H1 (cell line): ENCODE results near the gene DGKI. TPM values are rescaled to one million over a fixed set of nuclear protein-coding genes. Genes with fewer than 3 reads are reported as not detected.

ENCODE experiments used
- CTCF ChIA-PET: fragments of 300-600 bp; sonication (Branson Sonifier 250); formaldehyde crosslinking; loops from one replicate; lab custom pipeline; 2021; ENCODE audit not compliant: partially characterized antibody; lab: Charles Lee
- POLR2A ChIA-PET: fragments of 300-600 bp; sonication (Branson Sonifier 250); formaldehyde crosslinking; loops from one replicate; lab custom pipeline; 2021; ENCODE audit warnings: inconsistent platforms; ENCODE audit not compliant: partially characterized antibody; lab: Charles Lee
- DNase-seq, 2 experiments: peaks; one replicate each; pipeline versions ENCODE4 v3.0.0 to v3.0.0-alpha.2; 2010 to 2022; ENCODE audit warnings: low spot score in 2 of 2, low read depth in 1 of 2, mixed read lengths in 1 of 2
- FAIRE-seq: peaks from 2 replicates; lab custom pipeline; 2011; peaks lifted over from hg19 to GRCh38; lab: Jason Lieb, UNC
- H2AFZ ChIP-seq: 2 replicates; pipeline ENCODE4 v1.8.1; 2012; ENCODE audit warnings: low read length, inconsistent platforms
- H2AK5ac ChIP-seq: 2 replicates; pipeline ENCODE4 v1.6.1; 2013; ENCODE audit warnings: low read depth, low read length
- H2BK120ac ChIP-seq: replicated peaks from 2 replicates; pipeline ENCODE3; 2013; ENCODE audit warnings: low read depth, low read length, inconsistent platforms
- H2BK12ac ChIP-seq: 2 replicates; pipeline ENCODE4 v1.6.1; 2013; ENCODE audit warnings: low read depth, low read length
- H2BK15ac ChIP-seq: 2 replicates; pipeline ENCODE4 v1.6.1; 2013; ENCODE audit warnings: low read length
- H2BK20ac ChIP-seq: 2 replicates; pipeline ENCODE4 v1.6.1; 2013; ENCODE audit warnings: low read length
- H2BK5ac ChIP-seq: 2 replicates; pipeline ENCODE4 v1.6.1; 2013; ENCODE audit warnings: low read depth, low read length
- H3K14ac ChIP-seq: 2 replicates; pipeline ENCODE4 v1.6.1; 2013; ENCODE audit warnings: inconsistent platforms; ENCODE audit not compliant: insufficient read length
- H3K18ac ChIP-seq: 2 replicates; pipeline ENCODE4 v1.6.1; 2013; ENCODE audit warnings: low read length; ENCODE audit errors: extremely low read depth
- H3K23ac ChIP-seq: 2 replicates; pipeline ENCODE4 v1.6.1; 2013; ENCODE audit warnings: inconsistent platforms; ENCODE audit not compliant: insufficient read length
- H3K23me2 ChIP-seq: 2 replicates; pipeline ENCODE4 v1.6.1; 2013; ENCODE audit warnings: low read depth, low read length
- H3K27ac ChIP-seq: 2 replicates; pipeline ENCODE4 v1.6.1; 2011; ENCODE audit warnings: low read depth, low read length, inconsistent platforms
- H3K27me3 ChIP-seq, 4 experiments: replicated peaks in 1 of 4; 1 replicate in 1 of 4; 2 replicates in 3 of 4; pipeline versions ENCODE4 v1.6.1 to v1.8.1; 2011 to 2013; ENCODE audit warnings: low read length in 3 of 4, mild to moderate bottlenecking in 3 of 4, inconsistent platforms in 2 of 4, mixed read lengths in 2 of 4, moderate library complexity in 1 of 4; ENCODE audit not compliant: control insufficient read depth in 3 of 4, insufficient read depth in 3 of 4; ENCODE audit errors: extremely low read depth in 1 of 4
- H3K36me3 ChIP-seq, 4 experiments: 2 replicates each; pipeline versions ENCODE4 v1.6.1 to v1.8.1; 2011 to 2013; ENCODE audit warnings: mild to moderate bottlenecking in 4 of 4, low read length in 3 of 4, moderate library complexity in 2 of 4, control low read depth in 1 of 4, inconsistent platforms in 1 of 4; ENCODE audit not compliant: insufficient read depth in 4 of 4, control insufficient read depth in 2 of 4
- H3K4ac ChIP-seq: replicated peaks from 2 replicates; pipeline ENCODE3; 2013; ENCODE audit warnings: low read length, low read depth, mixed read lengths, inconsistent platforms; ENCODE audit not compliant: insufficient read length
- H3K4me1 ChIP-seq, 4 experiments: replicated peaks in 1 of 4; 1 replicate in 1 of 4; 2 replicates in 3 of 4; pipeline versions ENCODE4 v1.6.1 to v1.8.1; 2011 to 2013; ENCODE audit warnings: low read length in 3 of 4, inconsistent platforms in 2 of 4, mixed read lengths in 1 of 4; ENCODE audit not compliant: insufficient read depth in 4 of 4, control insufficient read depth in 3 of 4
- H3K4me2 ChIP-seq, 2 experiments: 2 replicates each; pipeline versions ENCODE4 v1.6.1 to v1.8.1; 2011 to 2013; ENCODE audit warnings: low read depth in 2 of 2, low read length in 2 of 2, control low read depth in 1 of 2, inconsistent platforms in 1 of 2, mild to moderate bottlenecking in 1 of 2; ENCODE audit not compliant: insufficient read depth in 1 of 2
- H3K4me3 ChIP-seq, 4 experiments: fragments of 200-600, 300-600 bp in 1 of 4; sonication (generic), shearing (Covaris generic), sonication (Bioruptor Twin) in 1 of 4; 2 replicates each; pipeline versions ENCODE4 v1.5.1 to v1.8.1; 2011 to 2016; ENCODE audit warnings: low read length in 4 of 4, low read depth in 3 of 4, control low read depth in 2 of 4, inconsistent platforms in 2 of 4, mild to moderate bottlenecking in 2 of 4, mixed read lengths in 1 of 4, moderate library complexity in 1 of 4; ENCODE audit not compliant: insufficient read depth in 2 of 4; ENCODE audit errors: extremely low read depth in 1 of 4
- H3K56ac ChIP-seq: replicated peaks from 2 replicates; pipeline ENCODE3; 2013; ENCODE audit warnings: low read depth, mild to moderate bottlenecking, mixed read lengths, low read length, inconsistent platforms; ENCODE audit not compliant: insufficient read length
- H3K79me1 ChIP-seq: 2 replicates; pipeline ENCODE4 v1.6.1; 2013; ENCODE audit warnings: low read depth, low read length, control low read depth
- H3K79me2 ChIP-seq, 2 experiments: 2 replicates each; pipeline versions ENCODE4 v1.6.1 to v1.8.1; 2012 to 2013; ENCODE audit warnings: low read length in 2 of 2, mild to moderate bottlenecking in 2 of 2, inconsistent platforms in 1 of 2; ENCODE audit not compliant: insufficient read depth in 2 of 2, control insufficient read depth in 1 of 2
- H3K9ac ChIP-seq, 4 experiments: replicated peaks in 1 of 4; 1 replicate in 1 of 4; 2 replicates in 3 of 4; pipeline versions ENCODE4 v1.6.1 to v1.8.1; 2011 to 2013; ENCODE audit warnings: low read depth in 3 of 4, low read length in 3 of 4, control low read depth in 2 of 4, mild to moderate bottlenecking in 2 of 4, moderate library complexity in 2 of 4, inconsistent platforms in 1 of 4; ENCODE audit errors: extremely low read depth in 1 of 4
- H3K9me3 ChIP-seq, 2 experiments: 2 replicates each; pipeline versions ENCODE4 v1.6.1 to v1.8.1; 2012 to 2013; ENCODE audit warnings: mild to moderate bottlenecking in 2 of 2, moderate library complexity in 2 of 2, control low read depth in 1 of 2, inconsistent platforms in 1 of 2, low read depth in 1 of 2, low read length in 1 of 2, mixed read lengths in 1 of 2; ENCODE audit not compliant: insufficient read depth in 2 of 2
- H4K20me1 ChIP-seq, 2 experiments: replicated peaks in 1 of 2; 2 replicates each; pipeline versions ENCODE3 to v1.8.1; 2011 to 2013; ENCODE audit warnings: inconsistent platforms in 2 of 2, low read length in 2 of 2, mild to moderate bottlenecking in 1 of 2; ENCODE audit not compliant: insufficient read depth in 2 of 2, control insufficient read depth in 1 of 2
- H4K5ac ChIP-seq: 2 replicates; pipeline ENCODE4 v1.6.1; 2013; ENCODE audit warnings: low read length, low read depth, mixed read lengths, inconsistent platforms; ENCODE audit not compliant: insufficient read length
- H4K8ac ChIP-seq: 2 replicates; pipeline ENCODE4 v1.8.0; 2013; ENCODE audit warnings: mild to moderate bottlenecking, moderate library complexity, low read length, inconsistent platforms; ENCODE audit not compliant: insufficient read depth; ENCODE audit errors: extremely low read depth
- H4K91ac ChIP-seq: replicated peaks from 2 replicates; pipeline ENCODE3; 2013; ENCODE audit warnings: low read length, mixed read lengths, inconsistent platforms; ENCODE audit not compliant: insufficient read length
- FOSL1 ChIP-seq: IDR thresholded peaks from 2 replicates; pipeline ENCODE4 v1.6.1; 2011; ENCODE audit warnings: mild to moderate bottlenecking, low read depth, low read length, moderate library complexity; ENCODE audit not compliant: insufficient read depth
- JUN ChIP-seq: IDR thresholded peaks from 2 replicates; pipeline ENCODE4 v1.6.1; 2011; ENCODE audit warnings: low read depth, mild to moderate bottlenecking, improper control_type of control experiment, low read length
- PHF8 ChIP-seq: fragments of 200-600 bp; sonication (generic); conservative IDR thresholded peaks from 2 replicates; pipeline ENCODE4 v1.7.1; 2012; ENCODE audit warnings: low read depth, mild to moderate bottlenecking, inconsistent platforms, low read length, moderate library complexity
- SAP30 ChIP-seq: fragments of 300-600 bp; sonication (generic); IDR thresholded peaks from 2 replicates; pipeline ENCODE4 v1.7.1; 2012; ENCODE audit warnings: low read length, moderate library complexity, mild to moderate bottlenecking, inconsistent platforms; ENCODE audit not compliant: insufficient read depth, insufficient replicate concordance
- WGBS, 2 experiments: shearing (Covaris generic) in 1 of 2; methylation state at CpG; one replicate each; pipeline versions ENCODE4 v1.1.6 to v1.1.7; 2013 to 2015; ENCODE audit warnings: low lambda C conversion rate in 2 of 2, mixed read lengths in 2 of 2, inconsistent platforms in 1 of 2, low coverage in 1 of 2, missing lambda C conversion rate in 1 of 2; ENCODE audit not compliant: insufficient replicate concordance in 2 of 2, insufficient coverage in 1 of 2, insufficient read length in 1 of 2; ENCODE audit errors: extremely low coverage in 1 of 2, missing lambda C conversion rate in 1 of 2; 5-methylcytosine and 5-hydroxymethylcytosine counted together
- polyA plus RNA-seq, 7 experiments: library from polyadenylated mRNA; depleted of rRNA in 3 of 7; stranded (reverse) in 5 of 7; unstranded in 2 of 7; fragments of >200 nt in 5 of 7; fragments of 200-250 nt in 2 of 7; gene quantifications; 1 replicate in 5 of 7; 2 replicates in 1 of 7; 4 replicates in 1 of 7; pipeline versions ENCODE4 v1.2.1 to v1.2.3, GENCODE V29; 2011 to 2013; ENCODE audit warnings: missing spikeins in 2 of 7, mixed read lengths in 2 of 7
- total RNA-seq: library from RNA; stranded (reverse); fragmentation: NEBNext Ultra II Directional; extraction: Animal tissue kit (Norgen Biotek cat#: 25700); gene quantifications from 2 replicates; pipeline ENCODE4 v1.2.1, GENCODE V29; 2021
- TF ChIP-seq, protein P1 (sequence below): IDR thresholded peaks from 2 replicates; pipeline ENCODE4 v1.6.1; 2012; ENCODE audit warnings: inconsistent platforms

The DGKI gene
- total and polyA plus RNA-seq, 2 of the 8 experiments (the other 6 are each of a cell fraction or from before 2014, with no cell fraction given), result 0.20 to 0.71 TPM

DNA sequence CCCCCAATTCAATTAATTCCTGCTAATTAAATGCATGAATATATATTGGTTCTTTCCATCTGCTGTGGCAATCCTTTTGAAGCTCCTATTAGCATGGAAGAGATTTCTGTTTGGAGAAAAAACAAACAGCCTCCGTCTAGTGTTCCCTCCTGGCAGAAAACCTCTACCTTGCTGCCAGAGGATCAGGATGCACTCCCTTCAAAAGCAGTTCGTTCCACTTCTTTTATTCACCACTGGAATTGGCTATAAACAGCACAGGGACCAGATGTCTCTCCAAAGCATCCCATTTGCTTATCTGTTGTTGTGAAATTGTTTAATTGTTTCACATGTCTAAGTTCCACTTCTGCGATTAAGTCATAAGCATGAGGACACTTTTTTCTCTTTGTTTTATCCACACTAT lies 425.4 kb downstream of the DGKI start:
- Histone ChIP-seq H3K79me1 (no peaks in the 10 kb centered on the region), H4K5ac (no peak overlapping the region), H3K27me3 (no peaks in the 10 kb centered on the region), H2AFZ (no peak overlapping the region), H3K14ac (no peak overlapping the region), H4K8ac (no peak overlapping the region), H3K36me3 (no peaks in the 10 kb centered on the region; a peak in 1 of 8 replicates), H3K4me2 (no peak overlapping the region), H3K4me3 (no peak overlapping the region), H3K4me1 (no peaks in the 10 kb centered on the region), H4K20me1 (no peaks in the 10 kb centered on the region), H3K27ac (no peak overlapping the region), H3K23ac (no peak overlapping the region), H3K18ac (no peak overlapping the region), H3K23me2 (no peaks in the 10 kb centered on the region), H3K56ac (no peak overlapping the region), H3K9ac (no peak overlapping the region), H2AK5ac (no peak overlapping the region), H3K79me2 (no peaks in the 10 kb centered on the region), H4K91ac (no peak overlapping the region), H2BK120ac (no peak overlapping the region), H2BK5ac (no peak overlapping the region), H2BK12ac (no peak overlapping the region), H2BK15ac (no peak overlapping the region), H3K4ac (no peak overlapping the region), H3K9me3 (peaks cover 6% of the 10 kb centered on the region in 2 experiments; a peak in 2 of 4 replicates), H2BK20ac (no peak overlapping the region)
- FAIRE-seq, result no peak
- CTCF ChIA-PET, result no interaction called here
- no peak for DNase-seq
- POLR2A ChIA-PET, result no interaction called here
- WGBS, 2 experiments, result 85% methylated on average over 3 of the region's 3 CpGs; no CpG with 5 or more reads in 1 of the 2 experiments
- TF ChIP-seq, protein P1, sequence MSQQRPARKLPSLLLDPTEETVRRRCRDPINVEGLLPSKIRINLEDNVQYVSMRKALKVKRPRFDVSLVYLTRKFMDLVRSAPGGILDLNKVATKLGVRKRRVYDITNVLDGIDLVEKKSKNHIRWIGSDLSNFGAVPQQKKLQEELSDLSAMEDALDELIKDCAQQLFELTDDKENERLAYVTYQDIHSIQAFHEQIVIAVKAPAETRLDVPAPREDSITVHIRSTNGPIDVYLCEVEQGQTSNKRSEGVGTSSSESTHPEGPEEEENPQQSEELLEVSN, result no peak
- TF ChIP-seq JUN, result no peak
- TF ChIP-seq SAP30, result no peak
- no peak for TF ChIP-seq FOSL1
- no peak for TF ChIP-seq PHF8
